LNCaP clone FGC (cell line): ENCODE results near the gene PRH1.

Experiments
- DNase-seq: peaks from one replicate; pipeline ENCODE4 v3.0.0-alpha.2; 2011; ENCODE audit warnings: low read depth
- H3K4me3 ChIP-seq: 2 replicates; pipeline ENCODE4 v1.5.1; 2011; ENCODE audit warnings: mild to moderate bottlenecking, low read depth, low read length, control low read depth
- CTCF ChIP-seq: IDR thresholded peaks from 2 replicates; pipeline ENCODE4 v1.5.1; 2012; ENCODE audit warnings: mild to moderate bottlenecking; ENCODE audit not compliant: control insufficient read depth, insufficient read depth; ENCODE audit errors: extremely low read depth

The PRH1 gene

DNA sequence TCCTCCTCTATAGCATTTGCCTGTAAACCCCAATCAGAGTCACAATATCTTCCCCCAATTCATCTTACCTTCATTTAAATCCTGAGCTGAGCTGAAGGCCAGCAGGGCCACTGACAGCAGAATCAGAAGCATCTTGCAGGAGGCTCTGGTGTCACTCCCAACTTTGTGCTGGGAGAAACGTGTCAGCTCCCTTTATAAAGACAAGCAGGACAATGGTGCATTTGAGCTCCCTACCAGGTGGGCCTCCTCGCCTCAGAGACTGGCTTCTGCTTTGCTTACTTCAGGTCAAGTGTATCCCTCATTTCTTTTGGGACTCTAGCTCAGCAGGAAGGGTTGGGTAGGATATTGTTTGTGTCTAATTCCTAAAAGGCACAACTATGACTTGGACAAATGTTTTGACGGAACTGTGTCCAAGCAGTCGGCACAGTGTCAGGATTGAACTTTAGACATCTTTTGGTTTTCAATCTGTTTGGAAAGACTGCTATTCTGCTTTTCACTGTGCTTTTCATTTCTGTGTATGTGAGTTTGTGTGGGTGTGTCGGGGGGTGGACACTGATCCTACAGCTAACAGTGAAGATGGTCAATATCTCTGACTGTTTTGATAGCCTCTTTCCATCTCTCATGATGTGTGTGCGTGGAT, at the start of gene PRH1:
Gene PRH1, minus strand, starts transcription at position 170 of the 640 bp plus-strand sequence. Its CDS starts 38 bp downstream, at position 132.
- DNase-seq, result no peak
- TF ChIP-seq CTCF, result no peak
- H3K4me3 ChIP-seq, result no peak within 1 kb of the TSS

DNA sequence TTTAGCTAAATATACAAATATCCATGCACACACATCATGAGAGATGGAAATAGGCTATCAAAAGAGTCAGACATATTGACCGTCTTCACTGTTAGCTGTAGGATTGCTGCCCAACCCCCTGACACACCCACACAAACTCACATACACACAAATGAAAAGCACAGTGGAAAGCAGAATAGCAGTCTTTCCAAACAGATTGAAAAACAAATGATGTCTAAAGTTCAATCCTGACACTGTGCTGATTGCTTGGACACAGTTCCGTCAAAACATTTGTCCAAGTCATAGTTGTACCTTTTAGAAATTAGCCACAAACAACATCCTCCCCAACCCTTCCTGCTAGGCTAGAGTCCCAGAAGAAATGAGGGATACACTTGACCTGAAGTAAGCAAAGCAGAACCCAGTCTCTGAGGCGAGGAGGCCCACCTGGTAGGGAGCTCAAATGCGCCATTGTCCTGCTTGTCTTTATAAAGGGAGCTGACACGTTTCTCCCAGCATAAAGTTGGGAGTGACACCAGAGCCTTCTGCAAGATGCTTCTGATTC, 44.8 kb upstream of the PRH1 start, which contains the start of gene PRH2:
Gene PRH2, plus strand, starts transcription at position 491 of the 541 bp plus-strand sequence. Its CDS starts 38 bp downstream, at position 529.
- TF ChIP-seq CTCF, result no peak
- no peak for DNase-seq
- no peak within 1 kb of the TSS for H3K4me3 ChIP-seq

- H3K4me3 ChIP-seq, result no peak overlapping the region
- no peak for DNase-seq
- no peak for TF ChIP-seq CTCF
Measured at GRCh38 chr12:10926269-10926668, 42.2 kb upstream of the PRH1 start.

- no peak overlapping the region for H3K4me3 ChIP-seq
- TF ChIP-seq CTCF, result no peak
- DNase-seq, result no peak
Measured at GRCh38 chr12:10919809-10920208, 35.8 kb upstream of the PRH1 start.

DNA sequence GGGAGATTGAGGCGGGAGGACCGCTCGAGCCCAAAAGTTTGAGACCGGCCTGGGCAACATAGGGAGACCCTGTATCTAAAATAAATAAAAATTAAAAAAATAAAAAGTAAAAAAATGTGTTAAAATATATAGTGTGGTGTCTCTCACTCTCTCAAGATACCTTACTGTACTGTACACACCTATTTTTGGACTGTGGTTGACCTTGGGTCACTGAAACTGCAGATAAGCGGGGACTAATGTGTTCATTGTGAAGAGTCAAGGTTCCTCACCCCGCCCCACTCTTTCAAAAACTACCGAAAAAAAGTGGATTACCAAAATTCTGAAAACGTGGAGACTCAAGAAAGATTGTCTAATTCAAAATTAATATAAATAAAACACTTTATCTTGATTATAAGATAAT, 26.3 kb upstream of the PRH1 start:
- H3K4me3 ChIP-seq, result no peak overlapping the region
- no peak for DNase-seq
- TF ChIP-seq CTCF, result no peak

DNA sequence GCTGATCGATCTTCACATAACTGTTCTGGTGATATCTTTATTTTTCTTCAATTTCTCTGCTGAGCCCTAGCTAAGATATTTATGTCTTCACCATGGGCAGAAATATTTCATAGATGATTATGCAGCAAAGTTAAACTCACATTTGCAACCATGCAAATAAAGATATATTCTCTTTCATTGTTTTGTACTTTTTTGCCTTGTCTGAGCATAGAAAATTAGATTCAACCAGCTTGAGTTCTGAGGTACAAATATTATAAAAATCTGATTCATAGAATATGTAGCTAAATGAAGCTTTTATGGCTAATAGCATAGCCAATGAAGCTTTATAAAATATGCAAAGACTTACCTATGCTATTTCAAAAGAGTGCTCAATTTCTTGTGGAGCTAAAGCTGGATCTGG, 25.4 kb upstream of the PRH1 start, which contains the start of gene TAS2R13:
Gene TAS2R13, minus strand, starts transcription at position 101 of the 400 bp plus-strand sequence. CDS start 264 bp downstream, outside the sequence.
- no peak for TF ChIP-seq CTCF
- H3K4me3 ChIP-seq, result no peak within 1 kb of the TSS
- DNase-seq, result no peak
